Midbrain (tissue), 1 donor: ENCODE data around the gene LAGE3.

Experiments
- DNase-seq: peaks from one replicate; lab custom pipeline; 2025; lab: John Stamatoyannopoulos, UW

Gene LAGE3

GRCh38 chrX:154478728-154479622 is at the start of gene LAGE3:
TSS of gene LAGE3 (minus strand) at chrX:154479281. CDS start at chrX:154478915, 366 bp downstream.
- peak; percentile 89 for DNase-seq

- peak; percentile 65 for DNase-seq
These were observed 48.0 kb upstream of the LAGE3 start for GRCh38 chrX:154526901-154527675.

GRCh38 chrX:154525606-154526490 is 46.8 kb upstream of the LAGE3 start:
- DNase-seq: no peak

GRCh38 chrX:154519389-154519788 is 40.3 kb upstream of the LAGE3 start:
- DNase-seq: no peak

GRCh38 chrX:154517101-154517781 is 38.2 kb upstream of the LAGE3 start:
- DNase-seq: no peak

GRCh38 chrX:154516656-154517100 is 37.6 kb upstream of the LAGE3 start:
- peak; percentile 33 for DNase-seq

GRCh38 chrX:154515966-154516655 is 37.0 kb upstream of the LAGE3 start, which contains the start of gene FAM3A:
TSS of gene FAM3A (minus strand) at chrX:154516232. CDS start at chrX:154515772, 460 bp downstream.
- peak; percentile 89 for DNase-seq

GRCh38 chrX:154515090-154515965 is 36.2 kb upstream of the LAGE3 start:
- no peak for DNase-seq

GRCh38 chrX:154513716-154514115 is 34.6 kb upstream of the LAGE3 start:
- no peak for DNase-seq

- DNase-seq: no peak
These were observed 33.9 kb upstream of the LAGE3 start for GRCh38 chrX:154512879-154513553.

- no peak for DNase-seq
These were observed 32.7 kb upstream of the LAGE3 start for GRCh38 chrX:154511761-154512160.

- DNase-seq: no peak
These were observed 30.4 kb upstream of the LAGE3 start for GRCh38 chrX:154509455-154509854.

- no peak for DNase-seq
These were observed 29.3 kb upstream of the LAGE3 start for GRCh38 chrX:154508384-154508745.

- no peak for DNase-seq
These were observed 28.7 kb upstream of the LAGE3 start for GRCh38 chrX:154507673-154508383.

- DNase-seq: no peak
These were observed 27.6 kb upstream of the LAGE3 start for GRCh38 chrX:154506483-154507332.

- DNase-seq: no peak
These were observed 26.7 kb upstream of the LAGE3 start for GRCh38 chrX:154505734-154506133.

- no peak for DNase-seq
These were observed 23.9 kb upstream of the LAGE3 start for GRCh38 chrX:154502989-154503388.
